ENCODE measurements around the gene RASSF3.

RASSF3 gene

DNA sequence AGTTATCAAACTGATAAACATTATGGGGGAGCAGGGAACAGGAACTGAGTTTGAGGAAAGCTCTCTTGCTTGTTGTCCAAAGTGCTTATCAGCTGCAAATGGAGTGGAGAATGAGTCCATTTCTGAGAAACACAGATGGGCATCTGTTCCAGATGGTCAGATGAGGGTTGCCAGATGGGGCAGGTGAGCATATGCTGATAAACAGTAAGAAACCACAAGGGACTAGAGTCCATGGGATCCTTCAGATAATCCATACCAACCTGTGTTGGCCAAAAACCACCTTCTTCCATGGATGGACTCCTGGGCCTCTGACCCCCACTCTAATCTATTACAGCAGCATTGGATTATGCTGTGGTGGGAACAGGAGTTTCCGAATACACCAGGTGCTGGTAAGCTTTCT is 110.6 kb downstream of the RASSF3 start:
- no peak for DNase-seq (ENCODE audit: insufficient read length, low spot score)
- no peak for FAIRE-seq
- no peak for TF ChIP-seq SPI1 (IDR thresholded peaks at IDR 0.05; ENCODE audit: low read depth, low read length)
- TF ChIP-seq POU2F2 (IDR thresholded peaks at IDR 0.05; ENCODE audit: low read depth, low read length), result no peak
- TF ChIP-seq PAX5 (IDR thresholded peaks at IDR 0.05; ENCODE audit: insufficient read depth, low read length, severe bottlenecking), result no peak
- no peak for TF ChIP-seq TAF1 (IDR thresholded peaks at IDR 0.05; ENCODE audit: low read depth, low read length)
- no peak for TF ChIP-seq POLR2AphosphoS5 (IDR thresholded peaks at IDR 0.05; ENCODE audit: low read depth, low read length)
- TF ChIP-seq POLR2A (IDR thresholded peaks at IDR 0.05; ENCODE audit: low read depth, low read length), result no peak

DNA sequence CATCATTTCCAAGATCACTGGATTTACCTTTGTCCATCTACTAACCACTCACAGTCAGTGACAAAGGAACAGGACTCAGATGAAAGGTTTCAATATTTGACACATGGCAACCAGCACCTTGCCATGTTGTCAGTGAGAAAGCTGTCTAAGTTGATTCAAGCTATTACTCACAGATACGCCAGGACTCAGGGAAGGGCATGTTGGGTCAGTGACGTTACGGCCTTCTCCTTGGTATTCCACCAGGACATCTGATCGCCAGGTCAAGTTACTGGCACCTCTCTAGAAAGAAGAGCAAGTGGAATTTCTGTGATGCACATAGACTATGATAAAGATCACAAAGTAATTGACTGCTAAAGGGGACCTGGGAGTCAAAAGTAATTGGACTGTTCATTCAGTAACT is 112.5 kb downstream of the RASSF3 start:
- TF ChIP-seq POLR2AphosphoS5 (IDR thresholded peaks at IDR 0.05; ENCODE audit: low read depth, low read length), result no peak
- TF ChIP-seq PAX5 (IDR thresholded peaks at IDR 0.05; ENCODE audit: insufficient read depth, low read length, severe bottlenecking), result no peak
- no peak for TF ChIP-seq POU2F2 (IDR thresholded peaks at IDR 0.05; ENCODE audit: low read depth, low read length)
- TF ChIP-seq SPI1 (IDR thresholded peaks at IDR 0.05; ENCODE audit: low read depth, low read length), result no peak
- TF ChIP-seq POLR2A (IDR thresholded peaks at IDR 0.05; ENCODE audit: low read depth, low read length), result no peak
- TF ChIP-seq TAF1 (IDR thresholded peaks at IDR 0.05; ENCODE audit: low read depth, low read length), result no peak
- FAIRE-seq, result no peak

DNA sequence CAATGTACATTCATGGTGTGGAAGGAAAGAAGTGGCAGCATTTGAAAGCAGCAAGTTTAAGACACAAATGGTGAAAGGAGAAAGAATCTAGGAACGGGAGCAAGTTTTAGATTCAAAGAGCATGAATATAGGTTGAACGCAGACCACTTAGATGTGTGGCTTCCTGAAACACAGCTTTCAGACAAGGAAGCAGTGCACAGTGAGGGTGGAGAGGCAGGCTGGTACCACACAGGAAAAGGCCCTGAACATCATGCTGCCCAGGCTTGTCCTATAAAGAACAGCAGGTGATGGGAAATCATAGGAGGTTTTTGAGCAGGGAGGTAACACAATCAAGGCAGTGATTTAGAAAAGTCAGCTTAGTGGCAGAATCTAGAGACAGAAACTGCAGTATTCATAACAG is 113.3 kb downstream of the RASSF3 start:
- no peak for DNase-seq (ENCODE audit: insufficient read length, low spot score)
- FAIRE-seq, result no peak
- TF ChIP-seq POLR2A (IDR thresholded peaks at IDR 0.05; ENCODE audit: low read depth, low read length), result no peak
- no peak for TF ChIP-seq SPI1 (IDR thresholded peaks at IDR 0.05; ENCODE audit: low read depth, low read length)
- no peak for TF ChIP-seq POLR2AphosphoS5 (IDR thresholded peaks at IDR 0.05; ENCODE audit: low read depth, low read length)
- no peak for TF ChIP-seq POU2F2 (IDR thresholded peaks at IDR 0.05; ENCODE audit: low read depth, low read length)
- no peak for TF ChIP-seq PAX5 (IDR thresholded peaks at IDR 0.05; ENCODE audit: insufficient read depth, low read length, severe bottlenecking)
- TF ChIP-seq TAF1 (IDR thresholded peaks at IDR 0.05; ENCODE audit: low read depth, low read length), result no peak

More for the DNA sequence above, 112.5 kb downstream of the RASSF3 start:
- DNase-seq (ENCODE audit: insufficient read length, low spot score), result no peak

DNA sequence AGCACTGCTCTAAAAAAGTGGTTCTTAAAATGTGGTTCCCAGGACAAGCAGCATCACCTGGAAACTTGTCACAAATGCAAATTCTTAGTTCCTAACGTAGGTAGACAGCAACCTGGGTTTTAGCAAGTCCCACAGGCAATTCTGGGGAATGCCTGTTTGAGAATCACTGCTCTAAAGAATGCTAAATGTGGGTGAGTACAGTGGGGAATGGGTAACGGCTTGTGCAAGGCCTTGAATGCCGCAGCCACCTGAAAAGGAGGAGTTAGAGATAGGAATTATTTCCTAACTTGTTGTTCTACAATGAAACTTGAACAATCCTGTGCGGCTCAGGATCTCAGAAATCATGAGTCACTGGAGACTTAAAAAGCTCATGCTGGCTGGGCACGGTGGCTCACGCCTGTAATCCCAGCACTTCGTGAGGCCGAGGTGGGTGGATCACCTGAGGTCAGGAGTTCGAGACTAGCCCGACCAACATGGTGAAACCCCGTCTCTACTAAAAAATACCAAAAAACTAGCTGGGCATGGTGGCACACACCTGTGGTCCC is 114.0 kb downstream of the RASSF3 start:
- DNase-seq (ENCODE audit: insufficient read length, low spot score) (no peak), FAIRE-seq (no peak)
- TF ChIP-seq POU2F2 (IDR thresholded peaks at IDR 0.05; ENCODE audit: low read depth, low read length), result no peak
- TF ChIP-seq POLR2AphosphoS5 (IDR thresholded peaks at IDR 0.05; ENCODE audit: low read depth, low read length), result no peak
- no peak for TF ChIP-seq SPI1 (IDR thresholded peaks at IDR 0.05; ENCODE audit: low read depth, low read length)
- TF ChIP-seq PAX5 (IDR thresholded peaks at IDR 0.05; ENCODE audit: insufficient read depth, low read length, severe bottlenecking), result no peak
- no peak for TF ChIP-seq TAF1 (IDR thresholded peaks at IDR 0.05; ENCODE audit: low read depth, low read length)
- TF ChIP-seq POLR2A (IDR thresholded peaks at IDR 0.05; ENCODE audit: low read depth, low read length), result no peak

DNA sequence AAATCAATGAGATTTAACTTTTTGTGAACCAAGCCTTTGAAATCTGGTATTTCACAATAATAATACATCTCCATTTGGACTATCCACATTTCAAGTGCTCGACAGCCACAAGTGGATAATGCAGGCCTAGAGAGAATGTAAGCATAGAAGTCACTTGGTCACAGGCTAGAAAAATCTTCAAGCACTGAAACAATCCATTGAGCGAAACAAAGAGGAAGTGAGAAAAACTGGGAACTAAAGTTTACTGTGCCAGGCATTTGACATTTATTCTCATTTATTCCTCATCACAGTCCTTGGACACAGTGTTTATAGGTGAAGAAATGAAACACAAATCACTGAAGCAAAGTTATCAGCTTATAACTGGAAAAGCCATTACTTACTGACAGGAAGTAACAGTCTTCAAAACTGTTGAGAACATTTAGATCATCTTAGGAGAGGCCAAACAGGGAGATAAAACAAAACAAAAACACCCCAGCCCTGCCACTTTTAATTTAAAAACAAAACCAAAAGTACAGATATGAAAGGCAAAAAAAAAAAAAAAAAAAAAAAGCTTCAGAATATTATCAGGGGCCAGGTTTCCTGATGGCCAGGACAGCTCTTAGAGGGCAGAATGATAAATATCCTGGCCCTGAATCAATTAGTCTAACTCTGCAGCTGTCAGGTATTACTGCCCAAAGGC is 119.8 kb downstream of the RASSF3 start:
- DNase-seq (ENCODE audit: insufficient read length, low spot score), result no peak
- TF ChIP-seq SPI1 (IDR thresholded peaks at IDR 0.05; ENCODE audit: low read depth, low read length), result peak; percentile 97
- no peak for TF ChIP-seq POU2F2 (IDR thresholded peaks at IDR 0.05; ENCODE audit: low read depth, low read length)
- no peak for TF ChIP-seq TAF1 (IDR thresholded peaks at IDR 0.05; ENCODE audit: low read depth, low read length)
- FAIRE-seq, result peak; percentile 16

DNA sequence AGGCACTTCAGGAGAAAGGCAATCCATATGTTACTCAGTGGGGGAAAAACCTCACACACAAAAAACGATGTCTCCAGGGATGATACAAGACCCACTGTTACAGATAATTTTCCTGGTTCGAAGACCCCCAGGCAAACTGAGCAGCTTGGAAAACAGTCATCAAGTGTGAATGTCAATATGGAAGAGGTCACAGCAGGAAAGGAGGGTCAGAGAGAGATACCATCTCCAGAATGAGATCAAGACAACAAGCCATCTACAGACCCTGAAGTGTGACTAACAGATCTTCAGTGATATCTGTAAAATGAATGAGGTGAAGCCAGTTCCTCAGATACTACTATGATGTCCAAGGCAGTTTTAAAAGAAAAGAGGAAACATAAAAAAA is 120.3 kb downstream of the RASSF3 start:
- no peak for TF ChIP-seq POLR2AphosphoS5 (IDR thresholded peaks at IDR 0.05; ENCODE audit: low read depth, low read length)
- no peak for TF ChIP-seq TAF1 (IDR thresholded peaks at IDR 0.05; ENCODE audit: low read depth, low read length)
- no peak for TF ChIP-seq POLR2A (IDR thresholded peaks at IDR 0.05; ENCODE audit: low read depth, low read length)
- TF ChIP-seq POU2F2 (IDR thresholded peaks at IDR 0.05; ENCODE audit: low read depth, low read length), result no peak
- TF ChIP-seq SPI1 (IDR thresholded peaks at IDR 0.05; ENCODE audit: low read depth, low read length), result no peak
- no peak for TF ChIP-seq PAX5 (IDR thresholded peaks at IDR 0.05; ENCODE audit: insufficient read depth, low read length, severe bottlenecking)
- no peak for DNase-seq (ENCODE audit: insufficient read length, low spot score)
- peak; percentile 48 for FAIRE-seq

DNA sequence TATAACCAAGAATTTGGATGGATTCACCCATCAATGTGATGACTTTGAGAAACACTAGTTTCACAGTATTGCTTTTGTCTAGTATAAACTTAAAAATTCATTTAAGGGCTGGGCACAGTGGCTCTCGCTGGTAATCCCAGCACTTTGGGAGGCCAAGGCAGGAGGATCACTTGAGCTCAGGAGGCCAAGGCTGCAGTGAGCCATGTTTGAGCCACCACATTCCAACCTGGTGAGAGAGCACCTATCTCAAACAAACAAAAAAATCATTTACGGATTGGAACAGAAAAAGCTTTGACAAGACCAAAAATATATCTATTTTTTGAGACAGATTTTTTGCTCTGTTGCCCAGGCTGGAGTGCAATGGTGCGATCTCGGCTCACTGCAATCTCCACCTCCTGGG is 121.4 kb downstream of the RASSF3 start:
- no peak for DNase-seq (ENCODE audit: insufficient read length, low spot score)
- no peak for FAIRE-seq
- TF ChIP-seq POLR2A (IDR thresholded peaks at IDR 0.05; ENCODE audit: low read depth, low read length), result no peak
- TF ChIP-seq POLR2AphosphoS5 (IDR thresholded peaks at IDR 0.05; ENCODE audit: low read depth, low read length), result no peak
- no peak for TF ChIP-seq TAF1 (IDR thresholded peaks at IDR 0.05; ENCODE audit: low read depth, low read length)
- no peak for TF ChIP-seq PAX5 (IDR thresholded peaks at IDR 0.05; ENCODE audit: insufficient read depth, low read length, severe bottlenecking)
- TF ChIP-seq SPI1 (IDR thresholded peaks at IDR 0.05; ENCODE audit: low read depth, low read length), result no peak
- no peak for TF ChIP-seq POU2F2 (IDR thresholded peaks at IDR 0.05; ENCODE audit: low read depth, low read length)

DNA sequence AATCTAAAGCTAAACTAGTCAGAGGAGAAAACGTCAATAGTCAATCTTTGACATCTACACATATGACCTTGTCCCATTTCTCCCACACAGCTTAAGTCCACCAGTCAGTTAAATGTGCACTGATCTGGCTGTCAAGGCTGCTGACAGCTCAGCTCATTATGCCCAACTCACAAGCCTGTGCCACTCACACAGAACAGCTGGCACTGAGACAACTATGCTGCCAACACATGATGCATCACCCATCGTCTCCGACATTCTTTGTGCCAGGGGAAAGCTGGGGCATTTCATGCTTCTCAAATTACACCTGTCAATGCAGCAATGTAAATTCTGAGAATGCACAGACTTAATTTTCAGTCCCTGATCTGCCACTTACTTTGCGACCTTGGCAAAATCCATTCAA is 123.6 kb downstream of the RASSF3 start:
- TF ChIP-seq PAX5 (IDR thresholded peaks at IDR 0.05; ENCODE audit: insufficient read depth, low read length, severe bottlenecking), result no peak
- no peak for TF ChIP-seq POLR2A (IDR thresholded peaks at IDR 0.05; ENCODE audit: low read depth, low read length)
- TF ChIP-seq POLR2AphosphoS5 (IDR thresholded peaks at IDR 0.05; ENCODE audit: low read depth, low read length), result no peak
- FAIRE-seq (no peak), DNase-seq (ENCODE audit: insufficient read length, low spot score) (no peak)

DNA sequence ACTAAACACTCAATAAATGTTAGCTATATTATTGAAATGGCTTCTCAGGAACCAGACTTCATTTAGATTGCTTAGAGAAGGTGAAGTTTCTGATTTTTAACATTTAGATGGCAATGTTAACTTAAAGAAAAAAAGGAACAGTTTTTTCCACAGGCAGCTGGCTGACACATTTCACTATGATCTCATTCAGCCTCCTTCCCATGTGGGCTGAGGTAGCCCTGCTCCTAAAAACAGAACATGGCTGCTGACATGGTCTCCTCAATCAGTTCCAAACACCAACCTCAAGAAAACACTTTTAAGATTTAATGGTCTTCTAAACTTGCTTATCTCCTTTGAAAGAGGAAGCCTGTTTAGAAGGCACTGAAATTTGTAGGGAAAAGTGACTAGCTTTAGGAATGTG is 125.1 kb downstream of the RASSF3 start:
- FAIRE-seq (no peak), DNase-seq (ENCODE audit: insufficient read length, low spot score) (no peak)
- TF ChIP-seq POU2F2 (IDR thresholded peaks at IDR 0.05; ENCODE audit: low read depth, low read length) (no peak), POLR2AphosphoS5 (IDR thresholded peaks at IDR 0.05; ENCODE audit: low read depth, low read length) (no peak), SPI1 (IDR thresholded peaks at IDR 0.05; ENCODE audit: low read depth, low read length) (no peak), TAF1 (IDR thresholded peaks at IDR 0.05; ENCODE audit: low read depth, low read length) (no peak), POLR2A (IDR thresholded peaks at IDR 0.05; ENCODE audit: low read depth, low read length) (no peak), PAX5 (IDR thresholded peaks at IDR 0.05; ENCODE audit: insufficient read depth, low read length, severe bottlenecking) (no peak)

DNA sequence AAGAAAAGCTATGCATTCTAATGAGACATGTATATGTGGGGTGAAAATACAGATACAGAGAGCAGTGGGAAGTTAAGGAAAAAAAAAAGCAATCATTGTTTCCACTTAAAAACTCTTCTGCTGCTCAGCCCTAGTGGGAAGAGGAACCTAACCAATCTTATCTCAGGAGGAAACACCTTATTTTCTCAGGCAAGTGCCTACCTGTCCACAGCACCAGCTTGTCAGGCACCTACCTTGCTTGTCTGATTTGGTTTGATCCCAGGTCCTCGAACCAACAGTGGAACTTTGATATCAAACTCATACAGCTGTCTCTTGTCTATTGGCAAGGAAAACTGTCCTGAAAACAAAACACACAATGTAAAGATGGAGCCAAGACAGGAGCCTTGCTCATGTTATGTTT is 126.5 kb downstream of the RASSF3 start:
- FAIRE-seq, result no peak
- TF ChIP-seq POLR2A (IDR thresholded peaks at IDR 0.05; ENCODE audit: low read depth, low read length), result no peak
- TF ChIP-seq POLR2AphosphoS5 (IDR thresholded peaks at IDR 0.05; ENCODE audit: low read depth, low read length), result no peak
- TF ChIP-seq TAF1 (IDR thresholded peaks at IDR 0.05; ENCODE audit: low read depth, low read length), result no peak
- TF ChIP-seq PAX5 (IDR thresholded peaks at IDR 0.05; ENCODE audit: insufficient read depth, low read length, severe bottlenecking), result no peak
- no peak for TF ChIP-seq SPI1 (IDR thresholded peaks at IDR 0.05; ENCODE audit: low read depth, low read length)
- TF ChIP-seq POU2F2 (IDR thresholded peaks at IDR 0.05; ENCODE audit: low read depth, low read length), result no peak
- DNase-seq (ENCODE audit: insufficient read length, low spot score), result no peak

Data from GM12891 (cell line).